Epidermal melanocyte (primary cell): Measurements from ENCODE around the gene SLC9A5.

Experiments
- DNase-seq: peaks from one replicate; pipeline ENCODE4 v3.0.0; 2011; ENCODE audit warnings: low spot score; ENCODE audit not compliant: insufficient read length

SLC9A5 gene

GRCh38 chr16:67248401-67249177 is at the start of gene SLC9A5:
SLC9A5 (plus strand) TSS chr16:67248979; CDS start chr16:67249015, 36 bp downstream.
- no peak for DNase-seq

GRCh38 chr16:67199011-67199807 is 49.6 kb upstream of the SLC9A5 start, which contains the start of gene ELMO3:
ELMO3 (plus strand) TSS chr16:67199131; CDS start chr16:67199327, 196 bp downstream.
- DNase-seq: no peak

GRCh38 chr16:67199808-67200198 is 49.0 kb upstream of the SLC9A5 start:
- no peak for DNase-seq

- no peak for DNase-seq
These were observed 48.3 kb upstream of the SLC9A5 start for GRCh38 chr16:67200491-67200890.

GRCh38 chr16:67201411-67202345 is 47.1 kb upstream of the SLC9A5 start:
- no peak for DNase-seq

GRCh38 chr16:67202426-67202825 is 46.4 kb upstream of the SLC9A5 start:
- no peak for DNase-seq

GRCh38 chr16:67202956-67203493 is 45.8 kb upstream of the SLC9A5 start:
- no peak for DNase-seq

GRCh38 chr16:67204076-67204475 is 44.7 kb upstream of the SLC9A5 start:
- no peak for DNase-seq

- DNase-seq: no peak
These were observed 42.5 kb upstream of the SLC9A5 start for GRCh38 chr16:67206129-67206837.

- DNase-seq: no peak
These were observed 41.9 kb upstream of the SLC9A5 start for GRCh38 chr16:67206838-67207248.

GRCh38 chr16:67207249-67208091 is 41.3 kb upstream of the SLC9A5 start:
- DNase-seq: no peak

- DNase-seq: no peak
These were observed 40.5 kb upstream of the SLC9A5 start for GRCh38 chr16:67208154-67208896.

GRCh38 chr16:67209565-67209964 is 39.2 kb upstream of the SLC9A5 start:
- DNase-seq: no peak

GRCh38 chr16:67210069-67210937 is 38.5 kb upstream of the SLC9A5 start:
- no peak for DNase-seq

GRCh38 chr16:67211674-67212073 is 37.1 kb upstream of the SLC9A5 start:
- no peak for DNase-seq

GRCh38 chr16:67212766-67213165 is 36.0 kb upstream of the SLC9A5 start:
- no peak for DNase-seq

GRCh38 chr16:67213197-67214019 is 35.4 kb upstream of the SLC9A5 start:
- no peak for DNase-seq
